ENCODE results near the gene PLA2R1.

The PLA2R1 gene

DNA sequence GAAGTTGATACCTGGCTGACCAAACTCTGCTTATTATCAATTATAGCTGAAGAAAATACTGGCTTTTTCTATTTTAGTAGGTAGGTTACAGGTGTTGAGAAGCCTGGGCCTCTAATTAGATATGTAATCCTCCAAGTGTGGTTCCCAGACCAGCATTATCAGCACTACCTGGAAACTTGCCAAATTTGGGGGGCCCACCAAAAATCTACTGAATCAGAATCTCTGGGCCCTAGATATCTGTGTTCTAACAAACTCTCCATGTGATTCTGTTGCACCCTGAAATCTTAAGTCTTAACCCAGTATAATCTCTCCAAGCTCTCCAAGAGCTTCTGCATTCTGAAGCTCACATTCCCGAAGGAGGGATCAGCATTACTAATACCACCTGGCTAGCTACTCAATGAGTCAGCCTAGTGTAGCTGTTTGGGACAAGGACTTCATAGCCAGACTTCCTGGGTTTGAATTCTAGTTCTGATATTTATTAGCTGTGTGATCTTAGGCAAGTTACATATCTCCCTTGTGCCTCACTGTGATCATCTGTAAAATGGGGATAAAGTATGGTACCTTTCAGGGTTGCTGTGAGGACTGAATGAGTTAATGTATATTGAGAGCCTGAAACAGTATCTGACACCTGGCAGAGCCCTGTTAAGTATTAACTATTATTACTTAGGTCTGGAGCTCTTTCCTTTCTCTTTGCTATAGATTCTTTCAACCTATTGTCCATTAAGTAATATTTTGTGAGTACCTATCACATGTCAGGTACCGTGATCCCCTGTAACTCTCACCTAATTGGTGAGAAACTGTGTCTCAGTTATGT, 170.3 kb downstream of the PLA2R1 start:
- no peak for DNase-seq

DNA sequence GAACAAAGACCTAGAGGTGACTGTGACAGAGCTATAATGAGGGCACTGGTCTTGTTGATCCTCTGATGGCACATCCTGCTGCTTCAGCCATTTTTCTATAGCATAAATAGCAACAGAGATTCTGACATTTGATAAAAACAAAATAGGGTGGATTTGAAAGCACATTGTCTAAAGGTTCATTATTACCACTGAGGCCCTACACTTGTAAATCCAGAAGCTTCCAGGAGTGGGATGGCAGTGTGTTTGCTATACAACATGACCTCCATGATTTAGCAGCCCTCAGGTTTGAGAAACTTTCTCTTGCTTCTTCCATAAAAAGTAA, 171.2 kb downstream of the PLA2R1 start:
- DNase-seq, result no peak

DNA sequence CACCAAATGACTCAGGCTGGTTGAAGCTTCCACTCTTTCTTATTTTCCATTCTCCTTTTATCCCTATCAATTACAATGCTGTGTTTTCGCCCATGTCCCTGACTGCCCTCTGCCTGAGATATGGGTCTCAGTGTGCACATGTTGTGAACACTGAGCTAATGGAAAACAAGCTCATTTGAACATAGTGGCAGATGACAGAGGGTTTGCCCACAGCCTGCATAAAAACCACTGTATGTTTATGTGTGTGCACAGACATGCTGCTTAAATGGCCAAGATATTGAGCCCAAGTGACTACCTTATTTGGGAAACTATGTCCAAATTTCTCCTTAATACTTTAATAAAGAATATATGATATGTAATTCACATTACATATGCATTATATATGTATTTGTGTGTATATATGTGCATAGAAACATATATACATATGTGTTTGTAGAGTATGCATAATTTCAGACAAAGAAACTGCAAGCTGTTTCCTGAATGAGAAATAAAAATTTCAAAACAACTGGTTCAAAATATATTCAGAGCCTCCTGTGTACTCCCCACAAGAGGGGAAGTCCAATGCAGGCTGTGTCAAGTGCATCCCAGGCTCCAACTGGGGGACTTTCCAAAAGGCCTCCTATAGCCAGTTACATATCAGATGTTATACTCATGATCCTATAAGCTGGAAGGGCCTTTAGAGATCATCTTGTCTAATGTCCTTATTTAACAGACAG, 171.7 kb downstream of the PLA2R1 start:
- no peak for DNase-seq

DNA sequence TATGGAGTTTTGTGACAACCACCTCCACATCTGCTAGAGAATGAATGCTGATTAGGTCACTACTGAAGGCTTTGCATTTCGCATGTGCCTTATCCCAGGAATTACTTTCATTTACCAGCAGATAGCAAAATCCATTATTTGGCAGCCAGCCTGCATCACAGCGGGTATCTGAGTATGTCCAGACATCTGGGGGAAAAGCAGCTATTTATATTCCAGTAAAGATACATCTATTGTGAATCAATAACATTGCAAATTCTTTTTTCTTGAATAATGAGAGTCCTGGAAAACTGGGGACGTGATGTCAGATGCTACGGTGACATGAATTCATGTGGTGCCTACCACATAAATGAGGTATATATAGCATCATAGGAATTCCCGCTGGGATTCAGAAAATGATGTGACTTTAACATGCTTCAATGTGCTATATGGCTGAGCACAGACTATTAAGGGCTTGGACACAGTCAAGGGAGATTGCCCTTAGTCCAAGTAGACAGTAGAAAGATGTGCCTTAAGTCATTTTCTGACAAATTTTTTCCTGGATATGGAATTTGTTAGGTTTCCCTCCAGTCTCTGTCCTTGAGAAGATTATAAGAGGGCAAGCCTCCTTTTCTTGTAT, 180.2 kb downstream of the PLA2R1 start:
- DNase-seq, result no peak
